CD4-positive, alpha-beta T cell treated with Interleukin-4 for 1 hour (primary cell): ENCODE measurements around the gene LYAR.

Source experiments
- DNase-seq, 2 donors: peaks; one replicate each; pipeline ENCODE4 v3.0.0-alpha.2; 2020 to 2022

LYAR gene

DNA sequence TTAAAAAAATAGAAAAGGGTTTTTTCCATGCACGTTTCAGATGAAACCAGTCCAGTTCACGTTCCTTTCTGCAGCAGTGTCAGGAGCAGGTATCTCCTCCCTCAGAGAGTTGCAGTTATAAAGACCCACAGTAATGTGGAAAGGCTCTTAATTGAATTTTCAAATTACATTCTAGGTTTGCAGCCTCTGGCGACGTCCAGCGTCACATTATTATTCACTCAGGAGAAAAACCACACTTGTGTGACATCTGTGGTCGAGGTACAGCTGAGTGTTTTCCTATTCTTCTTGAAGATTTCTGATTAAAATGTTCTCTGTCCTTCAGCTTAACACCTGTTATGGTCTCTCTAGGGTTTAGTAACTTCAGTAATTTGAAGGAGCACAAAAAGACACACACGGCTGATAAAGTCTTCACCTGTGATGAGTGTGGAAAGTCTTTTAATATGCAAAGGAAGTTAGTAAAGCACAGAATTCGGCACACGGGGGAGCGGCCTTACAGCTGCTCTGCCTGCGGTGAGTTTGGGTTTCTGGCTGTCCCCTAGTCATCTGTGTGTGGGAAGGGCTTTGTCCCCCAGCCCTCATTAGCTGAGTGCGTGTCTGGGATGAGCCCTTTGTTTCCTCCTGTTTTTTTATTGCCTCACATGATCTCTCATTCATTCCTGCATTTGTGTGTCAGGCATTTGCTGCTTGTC is 25.7 kb upstream of the LYAR start:
- no peak for DNase-seq

DNA sequence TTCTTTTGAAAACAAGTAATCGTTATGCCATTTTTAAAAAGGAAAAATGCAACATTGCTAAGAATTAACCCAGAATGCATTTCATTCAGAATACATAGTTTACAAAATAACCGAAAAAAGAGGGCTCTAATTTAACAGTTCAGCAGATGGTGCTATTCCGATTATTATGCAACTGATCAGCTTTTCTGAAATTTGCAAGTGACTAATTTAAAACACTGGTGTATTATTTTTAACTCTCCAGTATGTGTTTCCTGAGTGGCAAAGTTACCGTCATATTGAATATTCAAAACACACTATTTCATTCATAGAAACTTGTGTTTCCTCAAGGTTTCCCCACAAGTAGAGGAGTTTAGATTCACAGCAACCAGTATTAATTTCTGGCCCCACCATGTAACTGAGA is 21.2 kb upstream of the LYAR start:
- no peak for DNase-seq

DNA sequence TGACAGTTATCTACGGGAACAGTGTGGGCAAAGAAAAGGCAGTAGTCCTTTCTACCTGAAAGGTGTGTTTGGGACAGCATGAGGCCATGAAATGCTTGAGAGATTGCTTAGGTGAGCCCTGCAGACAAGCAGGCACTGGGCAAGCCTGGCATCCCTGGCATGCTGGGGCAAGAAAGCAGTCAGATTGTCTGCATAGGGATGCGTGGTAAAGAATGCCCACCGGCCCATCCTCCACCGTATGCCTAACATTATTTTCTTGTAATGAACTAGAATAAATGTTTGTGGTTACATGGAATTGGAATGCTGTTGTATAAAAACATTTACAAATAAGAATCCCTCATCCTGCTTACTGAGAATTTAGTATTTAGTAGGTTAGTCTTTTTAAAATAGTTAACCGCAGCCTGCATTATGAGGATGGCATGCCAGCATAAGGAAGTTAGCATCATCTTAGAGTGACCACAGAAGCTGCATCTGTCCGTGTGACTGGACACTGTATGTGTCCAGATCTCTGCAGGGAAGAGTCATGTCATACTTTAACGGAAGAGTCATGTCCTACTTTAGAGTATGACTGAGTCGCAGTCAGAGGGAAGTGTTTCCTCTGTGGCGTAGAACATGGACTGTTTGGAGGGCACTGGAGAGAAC is 19.0 kb upstream of the LYAR start:
- DNase-seq: no peak

DNA sequence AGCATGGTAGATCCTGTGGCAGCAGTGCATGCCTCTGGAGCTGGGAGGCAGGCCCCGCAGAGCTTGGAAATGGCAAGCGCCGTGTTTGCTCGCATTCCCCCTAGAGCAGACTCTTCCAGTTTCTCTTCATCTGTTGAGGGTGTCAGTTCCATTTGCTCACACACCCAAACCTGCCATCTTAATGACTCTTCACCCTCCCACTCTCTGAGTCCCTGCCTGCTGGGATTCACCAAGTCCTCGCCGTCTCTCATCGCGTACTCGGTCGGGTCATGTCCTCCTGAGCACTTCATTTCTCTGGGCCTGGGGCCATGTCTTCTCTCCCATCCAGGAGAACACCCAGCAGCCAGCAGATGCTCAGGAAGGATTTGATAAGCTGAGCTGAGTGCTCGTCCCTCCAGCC is 17.0 kb upstream of the LYAR start:
- no peak for DNase-seq

DNA sequence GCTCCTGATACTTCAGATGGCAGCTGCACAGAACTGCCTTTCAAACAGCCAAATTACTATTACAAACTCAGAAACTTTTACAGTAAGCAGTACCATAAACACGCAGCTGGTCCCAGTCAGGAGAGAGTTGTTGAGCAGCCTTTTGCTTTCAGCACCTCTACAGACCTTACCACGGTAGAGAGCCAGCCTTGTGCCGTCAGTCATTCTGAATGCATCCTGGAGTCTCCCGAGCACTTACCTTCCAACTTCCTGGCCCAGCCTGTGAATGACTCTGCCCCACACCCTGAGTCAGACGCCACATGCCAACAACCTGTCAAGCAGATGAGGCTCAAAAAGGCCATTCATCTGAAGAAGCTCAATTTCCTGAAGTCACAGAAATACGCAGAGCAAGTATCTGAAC is 12.5 kb upstream of the LYAR start:
- DNase-seq: no peak

DNA sequence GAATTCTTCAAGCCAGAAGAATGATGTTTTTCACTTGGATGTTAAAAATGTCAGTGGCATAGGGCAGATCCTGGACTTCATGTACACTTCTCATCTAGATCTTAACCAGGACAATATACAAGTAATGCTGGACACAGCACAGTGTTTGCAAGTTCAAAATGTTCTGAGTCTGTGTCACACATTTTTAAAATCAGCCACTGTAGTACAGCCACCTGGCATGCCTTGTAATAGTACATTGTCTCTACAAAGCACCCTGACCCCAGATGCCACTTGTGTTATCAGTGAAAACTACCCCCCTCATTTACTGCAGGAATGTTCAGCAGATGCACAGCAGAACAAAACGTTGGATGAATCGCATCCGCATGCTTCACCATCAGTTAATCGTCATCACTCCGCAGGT is 12.0 kb upstream of the LYAR start:
- no peak for DNase-seq

DNA sequence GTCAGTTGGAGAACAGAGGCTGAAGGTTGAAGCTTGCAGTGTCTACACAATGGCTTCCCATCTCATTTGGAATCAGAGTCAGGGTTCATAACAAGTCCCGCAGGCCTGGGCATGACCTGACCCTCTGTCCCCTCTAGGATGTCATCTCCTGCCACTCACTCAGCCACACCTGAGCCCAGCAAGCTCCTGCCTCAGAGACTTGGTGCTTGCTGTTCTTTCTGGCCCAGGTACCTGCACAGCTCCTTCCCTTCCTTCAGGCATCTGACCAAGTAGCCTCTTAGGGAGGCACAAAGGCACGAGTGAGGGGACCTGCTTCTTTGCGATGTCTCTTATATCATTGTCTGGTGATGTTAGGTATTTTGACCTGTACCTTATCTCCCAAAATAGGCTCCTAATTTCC is 9.1 kb upstream of the LYAR start:
- no peak for DNase-seq

DNA sequence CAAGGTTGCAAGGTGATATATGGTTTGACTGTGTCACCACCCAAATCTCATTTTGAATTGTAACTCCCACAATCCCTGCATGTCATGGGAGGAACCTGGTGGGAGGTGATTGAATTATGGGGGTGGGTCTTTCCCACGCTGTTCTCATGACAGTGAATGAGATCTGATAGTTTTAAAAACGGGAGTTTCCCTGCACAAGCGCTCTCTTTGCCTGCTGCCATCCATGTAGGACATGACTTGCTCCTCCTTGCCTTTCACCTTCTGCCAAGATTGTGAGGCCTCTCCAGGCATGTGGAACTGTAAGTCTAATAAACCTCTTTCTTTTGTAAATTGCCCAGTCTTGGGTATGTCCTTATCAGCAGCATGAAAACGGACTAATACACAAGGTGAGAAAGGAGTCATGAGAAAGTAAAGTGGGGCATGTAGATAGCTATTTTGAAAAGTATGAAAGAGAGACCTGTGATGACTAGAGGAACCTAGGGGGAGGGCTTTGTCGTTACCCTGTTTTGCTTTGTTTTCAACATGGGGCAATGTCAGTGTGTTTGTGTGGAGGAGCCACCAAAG is 6.4 kb upstream of the LYAR start:
- DNase-seq: no peak

DNA sequence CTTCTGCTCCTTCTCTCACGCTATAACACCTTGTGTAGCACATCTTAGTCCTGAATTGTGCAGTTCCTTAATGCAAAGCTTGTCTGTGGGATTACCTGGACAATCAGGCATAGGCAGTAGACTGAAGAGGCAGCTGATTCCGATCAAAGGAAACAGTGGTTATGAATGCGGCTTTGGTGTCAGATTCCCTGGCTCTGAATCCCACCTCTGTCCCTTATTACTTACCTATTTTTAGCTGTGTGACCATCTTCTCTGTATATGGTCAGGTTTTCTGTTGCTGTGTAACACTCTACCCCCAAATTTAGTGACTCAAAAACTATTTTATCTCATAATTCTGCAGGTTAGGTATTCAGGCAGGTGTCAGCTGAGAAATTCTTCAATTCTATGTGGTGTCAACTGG is 3.3 kb upstream of the LYAR start:
- DNase-seq: no peak

DNA sequence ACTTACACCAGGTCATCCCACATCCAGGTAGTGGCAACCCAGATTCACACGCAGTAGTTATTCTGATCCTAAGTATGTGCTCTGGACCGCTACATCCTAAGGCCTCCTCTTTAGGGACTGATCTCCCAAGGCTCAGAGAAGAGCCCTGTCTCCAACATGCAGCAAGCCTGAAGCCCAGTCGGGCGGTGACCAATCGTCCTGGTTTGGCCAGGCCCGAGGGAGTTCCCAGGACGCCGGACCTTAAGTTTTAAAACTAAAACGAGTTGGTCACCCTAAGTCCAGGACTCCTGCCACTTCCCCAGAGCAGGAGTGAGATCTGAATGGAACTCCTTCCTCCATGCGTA is 385 bp downstream of the LYAR start:
- peak in 1 of 2 donors; percentile 5 for DNase-seq

DNA sequence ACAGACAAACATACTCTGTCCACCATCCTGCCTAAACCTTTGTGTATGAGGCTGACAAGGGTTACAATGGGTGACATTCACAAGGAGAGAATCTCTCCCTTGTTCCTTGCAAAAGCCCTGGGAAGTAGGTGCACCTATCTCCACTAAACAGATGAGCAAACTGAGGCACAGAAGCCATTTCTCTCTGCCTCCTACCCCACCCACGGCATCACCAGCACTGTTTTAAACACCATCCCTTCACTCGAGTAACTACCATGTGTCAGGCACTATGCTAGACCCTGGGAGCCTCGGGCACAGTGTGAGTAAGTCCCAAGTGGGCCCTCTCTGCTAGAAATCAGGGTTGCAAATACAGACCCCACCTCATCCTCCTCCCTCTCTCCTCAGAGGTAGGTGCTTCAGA is 899 bp downstream of the LYAR start:
- no peak for DNase-seq

DNA sequence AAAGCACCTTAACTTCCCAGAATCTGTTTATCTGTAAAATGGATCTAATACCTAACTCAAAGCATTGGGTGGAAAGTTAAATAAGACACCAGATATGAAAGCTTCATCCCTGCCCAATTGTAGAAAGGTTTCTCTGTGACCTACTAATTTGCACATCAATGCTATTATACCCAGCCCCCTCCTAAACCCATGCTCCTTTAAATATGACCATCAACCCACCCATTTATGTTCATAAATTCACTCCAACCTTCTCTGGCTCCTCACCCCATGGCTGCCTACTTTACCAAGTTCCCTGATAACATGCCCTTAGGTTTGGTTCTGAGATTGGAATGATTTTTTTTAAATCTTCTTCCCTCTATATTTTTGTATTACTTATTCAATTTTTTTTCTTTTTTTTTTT is 1.9 kb downstream of the LYAR start:
- DNase-seq: no peak

DNA sequence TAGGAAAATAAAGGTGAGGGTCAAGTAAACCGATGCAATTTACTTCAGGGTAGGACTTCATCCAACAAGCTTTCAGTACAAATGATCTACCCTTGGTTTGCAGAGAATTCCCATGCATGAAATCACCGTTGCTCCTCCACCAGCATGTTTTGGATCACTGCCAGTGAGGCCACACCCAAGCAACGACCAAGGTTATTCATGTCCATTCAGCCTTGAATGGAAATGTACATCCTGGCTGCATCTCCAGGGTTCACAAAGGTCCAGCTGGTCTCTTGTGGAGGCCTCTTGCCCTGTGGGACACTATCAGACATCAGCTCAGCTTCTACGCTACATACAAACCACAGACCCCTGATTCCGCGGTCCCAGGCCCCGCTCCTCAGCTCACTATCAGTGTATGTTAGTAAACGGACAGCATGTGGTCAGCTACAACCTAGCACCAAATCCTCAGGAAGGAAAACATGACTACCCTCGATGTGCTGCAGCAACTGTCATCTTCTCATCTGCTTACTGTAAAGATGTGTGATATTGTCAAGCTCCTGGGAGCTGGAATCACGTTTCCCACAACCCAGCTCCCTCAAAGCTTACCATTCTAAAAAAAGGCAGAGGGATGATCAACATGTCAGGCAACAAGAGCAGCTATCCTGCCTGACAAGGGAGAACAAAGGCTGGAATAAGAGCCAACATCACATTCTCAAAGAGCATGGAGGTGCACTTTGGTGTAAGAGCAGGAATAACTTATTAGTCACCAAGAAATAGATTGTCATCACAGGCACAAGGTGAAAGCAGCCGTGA is 4.9 kb downstream of the LYAR start:
- no peak for DNase-seq

DNA sequence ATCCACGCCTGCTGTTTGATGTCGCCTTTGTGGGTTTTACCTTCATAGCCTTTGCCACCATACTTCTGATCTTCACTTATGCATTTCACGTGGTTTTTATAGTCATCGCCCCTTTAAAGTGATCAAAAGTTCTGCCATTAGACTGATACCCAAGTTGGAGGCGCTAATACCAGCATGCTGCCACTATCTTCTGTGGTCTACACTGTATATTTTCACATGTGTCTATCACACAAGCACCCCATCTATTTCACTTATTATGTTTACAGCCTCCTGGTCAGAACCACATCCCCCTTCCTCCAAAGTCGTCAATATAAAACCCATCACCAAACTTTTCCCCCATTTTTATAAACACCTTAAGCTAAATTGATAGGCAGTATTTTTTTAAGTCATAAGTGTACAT is 8.2 kb downstream of the LYAR start:
- DNase-seq: no peak

DNA sequence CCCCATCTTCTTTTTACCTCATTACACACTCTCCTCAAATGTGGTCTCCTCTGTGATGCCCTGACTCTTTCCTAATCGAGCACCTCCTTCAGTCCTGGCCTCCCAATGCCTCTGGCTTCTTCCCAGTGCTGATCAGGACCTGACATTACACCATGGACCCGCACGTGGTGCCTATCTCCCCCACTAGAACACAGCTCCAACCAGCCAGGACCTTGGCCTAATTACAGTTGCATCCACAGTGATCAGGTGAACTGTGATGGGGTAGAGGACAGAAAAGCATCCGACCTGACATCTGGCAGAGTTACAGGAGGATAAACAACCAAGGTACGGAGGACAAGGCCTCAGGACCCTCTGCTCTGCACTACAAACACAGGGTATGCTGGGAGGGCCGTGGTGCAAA is 12.4 kb downstream of the LYAR start:
- no peak for DNase-seq

DNA sequence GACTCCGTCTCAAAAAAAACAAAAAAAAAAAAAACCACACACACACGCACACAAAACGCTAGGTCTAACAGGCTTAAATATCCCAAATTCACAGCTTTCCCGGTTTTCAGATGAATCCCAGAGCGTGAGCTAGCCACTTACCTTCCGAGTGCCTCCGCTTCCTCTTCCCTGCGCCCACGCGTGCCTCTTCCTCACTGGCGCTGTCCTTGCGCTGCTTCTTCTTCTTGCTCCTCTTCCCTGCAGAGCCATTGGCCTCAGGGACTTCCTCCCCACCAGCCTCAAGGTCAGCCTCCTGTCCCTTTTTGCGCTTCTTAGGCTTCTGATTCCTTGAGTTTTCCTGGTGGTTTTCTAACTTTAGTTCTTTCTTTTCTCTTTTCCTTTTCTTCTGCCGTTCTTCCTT is 15.7 kb downstream of the LYAR start:
- no peak for DNase-seq

DNA sequence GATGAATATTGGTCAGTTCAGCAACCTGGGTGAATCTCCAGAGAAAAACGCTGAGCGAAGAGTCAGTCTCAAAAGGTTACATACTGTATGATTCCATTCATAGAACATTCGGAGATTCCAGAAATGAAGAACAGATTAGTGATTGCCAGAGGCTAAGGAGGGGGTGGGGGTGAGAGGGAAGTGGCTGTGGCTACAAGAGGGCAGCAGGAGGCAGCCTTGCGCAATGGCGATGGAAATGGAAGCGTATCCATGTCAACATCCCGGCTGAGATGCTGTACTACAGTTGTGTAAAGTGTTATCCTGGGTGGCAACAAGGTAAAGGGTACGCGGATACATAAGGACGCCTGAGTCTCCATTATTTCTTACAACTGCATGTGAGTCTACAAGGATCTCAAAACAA is 18.0 kb downstream of the LYAR start:
- DNase-seq: no peak

DNA sequence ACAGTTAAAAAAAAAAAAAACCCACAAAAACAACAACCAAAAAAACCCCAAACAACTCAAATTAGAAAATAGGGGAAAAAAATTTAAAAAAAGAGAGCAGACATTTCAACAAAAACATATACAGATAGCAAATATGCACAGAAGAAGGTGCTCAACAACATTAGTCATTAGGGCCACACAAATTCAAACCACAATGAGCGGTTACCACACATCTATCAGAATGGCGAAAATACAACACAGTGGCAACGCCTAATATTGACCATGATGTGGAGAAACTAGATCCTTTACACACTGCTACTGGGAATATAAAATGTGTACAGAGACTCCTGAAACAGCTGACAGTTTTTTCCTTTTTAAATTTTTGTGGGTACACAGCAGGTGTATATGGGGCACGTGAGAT is 19.4 kb downstream of the LYAR start:
- DNase-seq: peak in 1 of 2 donors; percentile 35

DNA sequence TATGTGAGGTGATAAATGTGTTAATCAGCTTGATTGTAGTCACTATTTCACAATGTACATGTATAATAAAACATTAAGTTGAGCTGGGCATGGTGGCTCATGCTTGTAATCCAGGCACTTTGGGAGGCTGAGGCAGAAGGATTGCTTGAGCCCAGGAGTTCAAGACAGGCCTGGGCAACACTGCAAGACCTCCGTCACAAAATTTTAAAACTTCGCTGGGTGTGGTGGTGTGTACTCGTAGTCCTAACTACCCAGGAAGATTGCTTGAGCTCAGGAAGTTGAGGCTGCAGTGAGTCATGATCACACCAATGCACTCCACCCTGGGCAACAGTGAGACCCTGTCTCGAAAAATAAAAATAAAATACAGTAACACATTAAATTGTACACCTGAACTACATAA is 20.1 kb downstream of the LYAR start:
- peak; percentile 73 to 75 for DNase-seq

DNA sequence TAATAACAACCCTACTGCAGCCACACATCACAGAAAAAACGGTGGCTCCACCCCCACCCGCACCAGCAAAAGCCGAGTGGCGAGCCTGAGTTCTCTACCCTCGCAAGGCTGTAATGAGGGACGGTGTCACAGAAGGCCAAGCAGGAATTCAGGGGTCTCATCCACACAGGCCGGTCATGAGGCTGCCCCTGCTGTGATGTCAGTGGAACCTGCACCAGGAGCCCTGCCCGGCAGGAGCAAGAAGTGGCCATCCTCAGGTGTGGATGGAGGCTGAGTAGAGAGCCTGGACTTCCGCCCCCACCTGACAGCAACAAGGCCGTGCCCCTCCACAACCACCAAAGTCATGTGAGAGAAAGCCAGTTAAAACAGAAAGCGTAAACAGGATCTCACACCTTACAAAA is 20.6 kb downstream of the LYAR start:
- DNase-seq: peak; percentile 51 to 75

DNA sequence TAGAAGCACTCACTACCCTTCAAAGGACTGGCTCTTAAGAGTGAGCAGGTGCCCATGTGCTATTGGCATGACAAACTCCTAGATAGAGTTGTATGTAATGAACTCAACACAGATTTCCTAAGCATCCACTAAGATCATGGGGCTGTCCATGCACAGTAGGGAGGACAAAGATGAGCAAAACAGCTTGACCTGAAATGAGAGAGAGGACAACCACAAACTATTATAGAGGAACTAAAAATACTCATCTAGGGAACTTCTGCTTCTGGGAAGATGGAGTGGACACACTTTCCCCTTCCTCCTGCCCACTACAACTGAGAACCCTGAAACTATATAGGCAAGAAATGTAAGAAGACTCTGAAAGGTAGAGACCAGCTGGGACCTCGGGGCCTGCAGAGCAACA is 21.2 kb downstream of the LYAR start:
- DNase-seq: no peak

DNA sequence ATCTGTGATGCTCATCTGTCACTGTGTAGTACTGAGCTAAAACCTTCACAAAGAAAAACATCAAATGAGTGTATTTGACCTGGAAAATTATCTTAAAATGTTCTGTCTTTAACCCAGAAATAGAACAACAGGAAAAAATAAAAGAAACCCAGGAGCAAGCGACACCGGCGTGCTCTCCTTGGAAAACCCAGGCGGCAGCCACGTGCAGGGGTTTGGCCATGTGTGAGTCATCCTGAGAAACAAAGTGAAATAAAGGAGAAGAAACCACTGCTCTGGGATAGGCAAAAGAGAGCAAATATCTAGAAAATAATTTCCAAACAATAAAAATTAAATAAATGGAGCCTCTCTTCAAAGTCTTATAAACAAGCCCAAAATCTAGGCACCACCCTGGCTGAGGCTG is 22.0 kb downstream of the LYAR start:
- DNase-seq: peak in 1 of 2 donors; percentile 26

DNA sequence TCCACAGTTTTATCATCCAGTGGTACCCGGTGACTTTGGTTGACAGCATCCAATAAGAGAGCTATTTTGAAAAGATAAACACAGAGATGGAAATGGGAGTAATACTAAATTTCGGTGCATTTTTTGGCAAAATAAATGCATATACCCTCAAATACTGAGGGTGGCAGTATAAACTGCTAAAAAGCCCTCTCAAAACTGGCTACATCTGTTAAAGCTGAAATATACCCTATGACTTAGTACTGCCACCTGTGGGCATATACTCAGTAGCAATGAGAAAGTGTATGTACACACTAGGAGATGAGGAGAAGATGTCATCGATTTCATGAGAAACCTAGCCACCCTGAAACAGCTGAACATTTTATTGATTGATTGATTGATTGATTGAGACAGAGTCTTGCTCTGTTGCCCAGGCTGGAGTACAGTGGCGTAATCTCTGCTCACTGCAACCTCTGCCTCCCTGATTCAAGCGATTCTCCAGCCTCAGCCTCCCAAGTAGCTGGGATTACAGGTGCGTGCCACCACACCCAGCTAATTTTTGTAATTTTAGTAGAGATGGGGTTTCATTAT is 29.7 kb downstream of the LYAR start:
- peak; percentile 29 to 83 for DNase-seq
